ENCODE results near the gene ATG9B.
A peak's percentile ranks its signal among the peaks of the same experiment; 100 is the strongest.
"Not testable (repeated sequence)": the region's sequence is repeated elsewhere in the genome, so short reads cannot be mapped to it uniquely, and the experiment has no call there.

The ATG9B gene

GRCh38 chr7:151058781-151059366, 34.6 kb upstream of the ATG9B start:
- DNase-seq (ENCODE audit: low read depth), result no peak

GRCh38 chr7:151057989-151058780, 33.9 kb upstream of the ATG9B start:
- DNase-seq (ENCODE audit: low read depth), result peak; percentile 98

DNA sequence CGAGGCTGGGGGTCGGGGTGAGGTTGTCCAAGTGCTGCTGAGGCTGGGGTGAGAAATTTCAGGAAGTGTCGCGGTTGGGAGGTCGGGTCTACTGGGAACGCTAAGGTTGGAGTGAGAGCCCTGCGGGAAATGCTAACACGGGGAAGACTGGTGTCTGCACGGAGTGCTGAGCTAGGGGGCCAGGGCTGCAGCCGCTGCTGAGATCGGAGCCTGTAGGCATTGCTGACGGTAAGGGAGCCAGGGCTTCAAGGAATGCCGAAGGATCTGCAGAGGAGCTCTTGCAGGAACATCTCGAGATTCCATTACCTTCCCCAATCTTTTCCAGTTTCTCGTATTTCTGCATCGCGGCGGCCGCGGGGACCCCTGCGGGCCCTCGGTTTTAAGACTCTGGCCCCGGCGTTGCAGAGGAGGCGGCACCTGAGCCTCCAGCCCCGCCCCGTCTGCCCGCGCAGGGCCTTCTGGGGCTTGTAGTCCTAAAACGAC, 33.3 kb upstream of the ATG9B start, which contains the start of gene CDK5:
Gene CDK5 (minus strand): TSS at position 392 of the 483 bp plus-strand sequence. CDS start 49 bp downstream, at position 343.
- DNase-seq (ENCODE audit: low read depth), result no peak

DNA sequence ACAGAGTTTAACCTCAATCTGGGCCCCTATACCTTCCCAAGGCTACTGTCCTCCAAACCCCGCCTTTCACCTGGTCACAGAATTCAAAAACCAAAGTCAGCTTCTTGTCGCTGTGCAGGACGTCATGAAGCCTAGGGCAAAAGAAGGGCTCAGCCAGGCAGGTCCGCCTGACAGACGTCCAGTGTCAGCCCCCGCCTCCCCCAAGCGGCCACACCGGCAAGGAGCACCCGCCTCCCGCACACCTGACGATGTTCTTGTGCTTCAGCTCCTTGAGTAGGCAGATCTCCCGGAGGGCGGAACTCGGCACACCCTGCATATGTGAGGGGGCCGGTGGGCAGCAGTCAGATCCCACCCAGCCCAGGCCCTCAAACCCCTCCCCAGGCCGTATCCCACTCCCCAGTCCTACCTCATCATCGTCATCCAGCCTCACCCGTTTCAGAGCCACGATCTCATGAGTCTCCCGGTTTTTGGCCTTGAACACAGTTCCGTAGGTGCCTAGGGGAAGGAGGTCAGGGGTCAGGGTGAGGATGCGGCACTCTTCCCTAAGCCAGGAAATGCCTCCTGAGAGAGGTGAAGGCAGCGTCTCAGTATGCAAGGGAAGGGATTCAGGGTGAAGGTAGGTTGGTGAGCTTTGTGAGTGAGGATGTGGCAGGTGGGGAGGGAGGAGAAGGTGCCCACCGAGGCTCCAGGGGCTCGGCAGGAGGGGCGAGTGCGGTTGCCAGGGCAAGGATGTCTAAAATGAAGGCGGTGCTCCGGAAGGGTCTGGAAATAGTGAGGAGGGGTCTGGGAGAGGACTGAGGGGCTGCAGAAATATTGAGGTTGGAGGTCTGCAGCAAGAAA, 32.6 kb upstream of the ATG9B start:
- no peak for DNase-seq (ENCODE audit: low read depth)

DNA sequence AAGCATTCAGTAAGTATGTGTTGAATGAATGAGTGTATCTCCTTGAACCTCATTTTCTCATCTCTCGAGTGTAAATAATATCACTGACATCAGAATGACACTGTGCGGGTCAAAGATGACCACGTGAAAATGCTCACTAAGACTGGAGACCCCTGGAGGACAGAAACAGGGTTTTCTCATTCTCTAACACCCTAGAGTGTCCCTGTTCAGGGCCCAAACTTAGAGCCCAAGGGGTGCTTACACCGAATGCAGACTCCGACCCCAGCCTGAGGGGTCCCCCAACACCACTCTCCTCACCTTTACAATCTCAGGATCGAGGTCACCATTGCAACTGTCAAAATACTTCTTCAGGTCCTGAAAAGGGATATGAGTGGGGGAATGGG, 32.0 kb upstream of the ATG9B start:
- DNase-seq (ENCODE audit: low read depth), result no peak

DNA sequence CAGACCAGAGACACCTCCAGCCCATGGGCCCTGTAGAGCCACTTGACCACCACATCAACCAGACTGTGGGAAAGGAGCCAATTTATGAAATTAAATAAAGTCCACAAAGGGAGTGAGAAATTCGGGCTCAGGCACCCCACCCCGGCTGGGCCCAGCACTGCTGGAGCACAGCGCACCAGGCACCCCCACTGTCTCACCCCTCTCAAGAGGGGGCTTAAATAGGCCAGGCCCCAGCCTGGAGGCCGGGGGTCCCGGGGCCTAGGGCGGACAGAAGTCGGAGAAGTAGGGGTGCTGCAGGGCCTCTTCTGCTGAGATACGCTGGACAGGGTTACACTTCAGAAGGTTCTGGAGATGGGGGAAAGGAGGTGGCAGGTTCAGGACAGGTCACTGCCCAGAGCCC, 29.5 kb upstream of the ATG9B start:
- no peak for DNase-seq (ENCODE audit: low read depth)

- DNase-seq (ENCODE audit: low read depth), result no peak
Observed at GRCh38 chr7:151053096-151053495, 28.8 kb upstream of the ATG9B start.

GRCh38 chr7:151051108-151051507, 26.8 kb upstream of the ATG9B start:
- DNase-seq (ENCODE audit: low read depth), result no peak

DNA sequence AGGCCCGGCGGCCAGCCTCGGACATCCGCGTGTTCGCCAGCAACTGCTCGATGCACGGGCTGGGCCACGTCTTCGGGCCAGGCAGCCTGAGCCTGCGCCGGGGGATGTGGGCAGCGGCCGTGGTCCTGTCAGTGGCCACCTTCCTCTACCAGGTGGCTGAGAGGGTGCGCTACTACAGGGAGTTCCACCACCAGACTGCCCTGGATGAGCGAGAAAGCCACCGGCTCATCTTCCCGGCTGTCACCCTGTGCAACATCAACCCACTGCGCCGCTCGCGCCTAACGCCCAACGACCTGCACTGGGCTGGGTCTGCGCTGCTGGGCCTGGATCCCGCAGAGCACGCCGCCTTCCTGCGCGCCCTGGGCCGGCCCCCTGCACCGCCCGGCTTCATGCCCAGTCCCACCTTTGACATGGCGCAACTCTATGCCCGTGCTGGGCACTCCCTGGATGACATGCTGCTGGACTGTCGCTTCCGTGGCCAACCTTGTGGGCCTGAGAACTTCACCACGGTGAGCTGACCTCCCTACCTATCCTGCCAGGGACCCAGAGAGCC, 24.7 kb upstream of the ATG9B start:
- no peak for DNase-seq (ENCODE audit: low read depth)

GRCh38 chr7:151047976-151048815, 23.9 kb upstream of the ATG9B start, which contains the start of gene ASIC3:
Gene ASIC3 (plus strand): TSS chr7:151048531. CDS start chr7:151048886, 355 bp downstream.
- no peak for DNase-seq (ENCODE audit: low read depth)

GRCh38 chr7:151046603-151047573, 22.6 kb upstream of the ATG9B start:
- DNase-seq (ENCODE audit: low read depth), result no peak

DNA sequence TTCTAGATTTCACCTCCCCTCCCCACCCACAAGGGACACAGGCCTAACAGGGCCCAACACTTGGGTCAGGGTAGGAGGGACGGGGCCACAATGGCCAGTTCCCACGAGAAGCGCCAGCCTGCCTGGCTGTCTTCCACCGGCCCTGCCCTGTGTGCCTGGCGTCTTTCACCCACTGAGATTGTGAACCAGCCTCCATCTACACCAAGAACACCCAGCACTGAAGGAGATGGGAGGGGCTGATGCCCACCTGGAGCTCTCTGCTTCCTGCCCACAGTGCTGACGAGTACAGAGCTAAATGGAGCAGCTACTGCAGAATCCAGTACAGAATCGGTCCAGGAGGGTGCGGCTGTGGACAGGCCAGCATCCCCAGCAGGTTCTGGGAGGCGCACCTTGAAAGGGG, 21.7 kb upstream of the ATG9B start:
- no peak for DNase-seq (ENCODE audit: low read depth)

DNA sequence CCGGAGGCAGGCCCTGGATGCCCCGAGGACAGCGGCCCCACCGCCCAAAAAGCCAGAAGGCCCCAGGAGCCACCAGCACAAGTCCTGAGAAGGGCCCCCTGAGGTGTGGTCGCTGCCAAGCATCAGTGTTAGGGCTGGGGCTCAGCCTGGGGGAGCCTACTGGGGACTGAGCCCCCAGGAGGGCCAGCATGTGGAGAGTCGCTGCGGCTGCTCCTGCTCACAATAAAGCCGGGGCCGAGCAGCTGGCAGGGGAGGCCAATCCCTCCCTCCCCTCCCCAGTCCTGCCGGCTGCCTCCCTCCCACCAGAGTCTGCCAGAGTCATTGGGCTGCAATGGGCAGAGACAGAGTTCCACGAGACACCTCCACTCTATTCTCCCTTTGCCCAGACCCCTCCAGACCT, 21.0 kb upstream of the ATG9B start:
- no peak for DNase-seq (ENCODE audit: low read depth)

DNA sequence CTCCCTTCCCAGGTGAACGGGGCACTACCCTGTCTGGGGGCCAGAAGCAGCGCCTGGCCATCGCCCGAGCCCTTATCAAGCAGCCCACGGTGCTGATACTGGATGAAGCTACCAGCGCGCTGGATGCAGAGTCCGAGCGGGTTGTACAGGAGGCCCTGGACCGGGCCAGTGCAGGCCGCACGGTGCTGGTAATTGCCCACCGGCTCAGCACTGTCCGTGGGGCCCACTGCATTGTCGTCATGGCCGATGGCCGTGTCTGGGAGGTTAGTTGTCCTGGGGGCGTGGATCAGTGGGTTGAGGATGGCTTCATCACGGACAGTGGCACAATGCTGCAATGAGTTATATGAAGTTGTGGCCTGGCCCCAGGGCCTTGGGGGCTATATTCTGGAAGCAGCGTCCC, 19.7 kb upstream of the ATG9B start:
- DNase-seq (ENCODE audit: low read depth), result no peak

DNA sequence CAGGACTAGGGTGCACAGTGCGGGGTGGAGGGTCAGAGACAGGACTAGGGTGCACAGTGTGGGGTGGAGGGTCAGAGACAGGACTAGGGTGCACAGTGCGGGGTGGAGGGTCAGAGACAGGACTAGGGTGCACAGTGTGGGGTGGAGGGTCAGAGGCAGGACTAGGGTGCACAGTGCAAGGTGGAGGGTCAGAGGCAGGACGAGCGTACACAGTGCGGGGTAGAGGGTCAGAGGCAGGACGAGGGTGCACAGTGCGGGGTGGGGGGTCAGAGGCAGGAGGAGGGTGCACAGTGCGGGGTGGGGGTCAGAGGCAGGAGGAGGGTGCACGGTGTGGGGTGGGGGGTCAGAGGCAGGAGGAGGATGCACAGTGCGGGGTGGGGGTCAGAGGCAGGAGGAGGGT, 19.2 kb upstream of the ATG9B start:
- DNase-seq (ENCODE audit: low read depth), result not testable (repeated sequence)

- DNase-seq (ENCODE audit: low read depth), result no peak
Observed at GRCh38 chr7:151040616-151041375, 16.5 kb upstream of the ATG9B start.

GRCh38 chr7:151039850-151040548, 15.7 kb upstream of the ATG9B start:
- no peak for DNase-seq (ENCODE audit: low read depth)

- DNase-seq (ENCODE audit: low read depth), result peak; percentile 92
Observed at GRCh38 chr7:151038951-151039849, 14.9 kb upstream of the ATG9B start.
